ENCODE measurements around the gene FOXN3.

DNA sequence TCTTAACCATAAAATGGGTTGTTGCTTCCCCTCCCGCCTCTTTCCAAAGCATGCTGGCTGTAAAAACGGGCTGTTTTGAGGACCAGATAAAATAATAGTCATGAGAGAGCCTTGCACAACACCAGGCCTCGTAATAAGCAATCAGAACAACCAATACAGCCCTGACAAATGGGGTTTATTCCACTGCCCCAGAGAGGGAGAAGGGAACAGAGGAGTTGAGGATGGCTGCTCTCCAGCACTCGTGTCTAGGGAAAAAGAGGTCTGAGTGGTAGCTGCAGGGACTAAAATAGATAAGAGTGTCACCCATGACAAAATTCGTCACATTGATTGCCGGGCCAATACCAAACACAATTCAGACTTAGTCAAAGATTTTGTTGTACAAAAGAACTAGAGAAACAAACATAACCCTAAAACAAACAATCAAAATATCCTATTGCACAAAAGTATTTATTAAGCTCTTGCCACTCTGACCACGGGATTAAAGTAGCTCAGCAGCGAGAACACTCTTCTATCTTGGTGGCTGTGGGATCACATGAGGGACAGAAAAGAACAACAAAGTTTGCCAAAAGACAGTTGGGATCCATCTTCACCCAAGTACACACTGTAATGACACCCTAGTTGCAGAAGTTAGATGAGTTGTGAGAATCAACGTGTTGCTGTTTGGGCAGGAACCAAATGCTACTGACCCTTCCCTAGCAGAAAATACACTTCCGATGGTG lies 188.0 kb downstream of the FOXN3 start:
- TF ChIP-seq CTCF (IDR thresholded peaks at IDR 0.05), result no peak
- TF ChIP-seq POLR2A (IDR thresholded peaks at IDR 0.05), result no peak
